OCI-LY1 (cell line): ENCODE data around the gene PRPSAP1.

Experiments
- H2AFZ ChIP-seq: fragments of 200-600 bp; sonication (generic), shearing (Covaris generic); 2 replicates; pipeline ENCODE4 v1.6.0; 2014; ENCODE audit warnings: antibody characterized with exemption, mild to moderate bottlenecking, low read length
- H3F3A ChIP-seq: fragments of 200-600 bp; sonication (generic), shearing (Covaris generic); 2 replicates; pipeline ENCODE4 v1.6.0; 2014; ENCODE audit warnings: mild to moderate bottlenecking, antibody characterized with exemption, low read length, moderate library complexity; ENCODE audit not compliant: insufficient read depth
- H3K27ac ChIP-seq: fragments of 200-600 bp; sonication (generic); 2 replicates; pipeline ENCODE4 v1.5.1; 2014; ENCODE audit warnings: low read length, mixed run types, mild to moderate bottlenecking, low read depth; ENCODE audit not compliant: poor library complexity, severe bottlenecking
- H3K27me3 ChIP-seq: fragments of 200-600 bp; sonication (generic); 2 replicates; pipeline ENCODE4 v1.6.0; 2014; ENCODE audit warnings: antibody characterized with exemption, mild to moderate bottlenecking, low read length, moderate library complexity; ENCODE audit not compliant: insufficient read depth
- H3K36me3 ChIP-seq: fragments of 200-600 bp; sonication (generic); 2 replicates; pipeline ENCODE4 v1.6.1; 2014; ENCODE audit warnings: mild to moderate bottlenecking, antibody characterized with exemption, low read length, moderate library complexity, mixed read lengths; ENCODE audit not compliant: insufficient read depth
- H3K4me1 ChIP-seq: fragments of 200-600 bp; sonication (generic); 2 replicates; pipeline ENCODE4 v1.5.1; 2014; ENCODE audit warnings: mild to moderate bottlenecking, low read length, moderate library complexity; ENCODE audit not compliant: insufficient read depth, severe bottlenecking
- H3K4me2 ChIP-seq: fragments of 200-600 bp; sonication (generic), shearing (Covaris generic); 2 replicates; pipeline ENCODE4 v1.6.1; 2014; ENCODE audit warnings: low read length
- H3K4me3 ChIP-seq: fragments of 200-600 bp; sonication (generic); 2 replicates; pipeline ENCODE4 v1.5.1; 2014; ENCODE audit warnings: low read length, low read depth, mild to moderate bottlenecking, mixed read lengths; ENCODE audit not compliant: poor library complexity, severe bottlenecking
- H3K79me2 ChIP-seq: fragments of 200-600 bp; shearing (Covaris generic); 2 replicates; pipeline ENCODE4 v1.6.1; 2016; ENCODE audit warnings: mixed run types, low read length, mixed read lengths; ENCODE audit not compliant: insufficient read depth
- H3K9ac ChIP-seq: fragments of 200-600 bp; sonication (generic), shearing (Covaris generic); 2 replicates; pipeline ENCODE4 v1.6.1; 2014; ENCODE audit warnings: mild to moderate bottlenecking, low read length, mixed read lengths
- H3K9me2 ChIP-seq: fragments of 200-600 bp; sonication (generic), shearing (Covaris generic); 2 replicates; pipeline ENCODE4 v1.6.1; 2014; ENCODE audit warnings: low read depth, mild to moderate bottlenecking, low read length, mixed read lengths
- H3K9me3 ChIP-seq: fragments of 200-600 bp; shearing (Covaris generic); 2 replicates; pipeline ENCODE4 v1.6.1; 2014; ENCODE audit warnings: low read length, mixed read lengths
- H4K20me1 ChIP-seq: fragments of 200-600 bp; sonication (generic), shearing (Covaris generic); 2 replicates; pipeline ENCODE4 v1.6.0; 2016; ENCODE audit warnings: mild to moderate bottlenecking, low read length; ENCODE audit not compliant: insufficient read depth
- EZH2 ChIP-seq: fragments of 200-600 bp; sonication (generic), shearing (Covaris generic); IDR thresholded peaks from 2 replicates; pipeline ENCODE4 v1.8.0; 2017; ENCODE audit warnings: borderline replicate concordance, mixed run types, mild to moderate bottlenecking, antibody characterized with exemption, low read length, moderate library complexity, mixed read lengths
- TF ChIP-seq, protein P1 (sequence below): fragments of 200-600 bp; sonication (generic), shearing (Covaris generic); IDR thresholded peaks from 2 replicates; pipeline ENCODE4 v1.5.1; 2017; ENCODE audit warnings: mild to moderate bottlenecking, antibody characterized with exemption, low read length, moderate library complexity, mixed read lengths

PRPSAP1 gene

DNA sequence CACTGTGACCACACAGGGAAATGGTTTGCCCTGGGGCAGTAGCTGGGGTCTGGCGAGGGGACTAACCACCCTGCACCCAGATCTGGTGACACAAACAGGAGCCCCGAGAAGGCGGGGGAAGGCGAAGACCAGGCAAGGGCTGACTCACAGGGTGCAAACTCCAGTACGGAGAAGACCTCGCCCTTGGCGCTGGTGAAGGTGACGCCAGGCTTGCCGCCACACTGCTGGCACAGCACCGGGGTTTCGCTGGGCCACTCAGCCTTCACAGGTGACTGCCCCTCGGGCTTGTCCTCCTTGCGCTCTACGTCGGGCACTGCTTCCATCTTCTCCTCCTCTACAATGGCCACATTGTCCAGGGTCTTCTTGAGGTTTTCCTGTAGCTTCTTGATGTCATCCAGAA is 42.3 kb upstream of the PRPSAP1 start:
- Histone ChIP-seq H3K4me3 (no peak overlapping the region), H4K20me1 (no peaks in the 10 kb centered on the region), H3K27me3 (no peaks in the 10 kb centered on the region), H3F3A (no peaks in the 10 kb centered on the region), H2AFZ (no peak overlapping the region), H3K36me3 (peaks cover 50% of the 10 kb centered on the region), H3K9ac (no peak overlapping the region), H3K27ac (no peak overlapping the region), H3K79me2 (no peaks in the 10 kb centered on the region), H3K9me3 (no peaks in the 10 kb centered on the region), H3K9me2 (no peaks in the 10 kb centered on the region), H3K4me1 (no peaks in the 10 kb centered on the region), H3K4me2 (no peak overlapping the region)
- no peak for TF ChIP-seq EZH2
- TF ChIP-seq, protein P1, sequence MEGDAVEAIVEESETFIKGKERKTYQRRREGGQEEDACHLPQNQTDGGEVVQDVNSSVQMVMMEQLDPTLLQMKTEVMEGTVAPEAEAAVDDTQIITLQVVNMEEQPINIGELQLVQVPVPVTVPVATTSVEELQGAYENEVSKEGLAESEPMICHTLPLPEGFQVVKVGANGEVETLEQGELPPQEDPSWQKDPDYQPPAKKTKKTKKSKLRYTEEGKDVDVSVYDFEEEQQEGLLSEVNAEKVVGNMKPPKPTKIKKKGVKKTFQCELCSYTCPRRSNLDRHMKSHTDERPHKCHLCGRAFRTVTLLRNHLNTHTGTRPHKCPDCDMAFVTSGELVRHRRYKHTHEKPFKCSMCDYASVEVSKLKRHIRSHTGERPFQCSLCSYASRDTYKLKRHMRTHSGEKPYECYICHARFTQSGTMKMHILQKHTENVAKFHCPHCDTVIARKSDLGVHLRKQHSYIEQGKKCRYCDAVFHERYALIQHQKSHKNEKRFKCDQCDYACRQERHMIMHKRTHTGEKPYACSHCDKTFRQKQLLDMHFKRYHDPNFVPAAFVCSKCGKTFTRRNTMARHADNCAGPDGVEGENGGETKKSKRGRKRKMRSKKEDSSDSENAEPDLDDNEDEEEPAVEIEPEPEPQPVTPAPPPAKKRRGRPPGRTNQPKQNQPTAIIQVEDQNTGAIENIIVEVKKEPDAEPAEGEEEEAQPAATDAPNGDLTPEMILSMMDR: no peak

DNA sequence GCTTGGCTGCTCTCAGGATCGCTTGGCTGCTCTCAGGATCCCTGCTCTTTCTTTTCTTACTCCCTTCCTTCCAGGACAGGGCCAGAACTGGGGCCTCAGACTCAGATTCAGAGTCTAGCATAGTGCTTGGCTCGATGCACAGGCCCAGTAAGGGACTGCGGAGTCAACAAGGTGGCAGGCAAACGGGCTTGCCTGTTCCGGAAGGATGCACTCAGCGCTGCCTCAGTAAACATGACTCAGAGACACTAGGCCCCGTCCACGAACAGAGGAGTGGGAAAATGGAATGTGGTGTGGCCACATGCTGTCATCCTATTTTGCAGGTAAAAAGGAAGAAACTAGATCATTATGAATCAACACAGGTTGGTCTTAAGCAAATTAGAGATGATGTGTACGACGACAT is 40.5 kb upstream of the PRPSAP1 start:
- H3K27me3 ChIP-seq: no peaks in the 10 kb centered on the region
- no peaks in the 10 kb centered on the region for H3K9me3 ChIP-seq
- no peaks in the 10 kb centered on the region for H3K79me2 ChIP-seq
- H3F3A ChIP-seq: no peaks in the 10 kb centered on the region
- no peak overlapping the region for H2AFZ ChIP-seq
- no peak overlapping the region for H3K27ac ChIP-seq
- no peaks in the 10 kb centered on the region for H3K4me1 ChIP-seq
- no peak overlapping the region for H3K4me3 ChIP-seq
- H3K36me3 ChIP-seq: peaks cover 32% of the 10 kb centered on the region
- H4K20me1 ChIP-seq: no peaks in the 10 kb centered on the region
- no peak for TF ChIP-seq EZH2
- TF ChIP-seq, protein P1: no peak
- no peak overlapping the region for H3K9ac ChIP-seq
- H3K9me2 ChIP-seq: no peaks in the 10 kb centered on the region
- H3K4me2 ChIP-seq: no peak overlapping the region

DNA sequence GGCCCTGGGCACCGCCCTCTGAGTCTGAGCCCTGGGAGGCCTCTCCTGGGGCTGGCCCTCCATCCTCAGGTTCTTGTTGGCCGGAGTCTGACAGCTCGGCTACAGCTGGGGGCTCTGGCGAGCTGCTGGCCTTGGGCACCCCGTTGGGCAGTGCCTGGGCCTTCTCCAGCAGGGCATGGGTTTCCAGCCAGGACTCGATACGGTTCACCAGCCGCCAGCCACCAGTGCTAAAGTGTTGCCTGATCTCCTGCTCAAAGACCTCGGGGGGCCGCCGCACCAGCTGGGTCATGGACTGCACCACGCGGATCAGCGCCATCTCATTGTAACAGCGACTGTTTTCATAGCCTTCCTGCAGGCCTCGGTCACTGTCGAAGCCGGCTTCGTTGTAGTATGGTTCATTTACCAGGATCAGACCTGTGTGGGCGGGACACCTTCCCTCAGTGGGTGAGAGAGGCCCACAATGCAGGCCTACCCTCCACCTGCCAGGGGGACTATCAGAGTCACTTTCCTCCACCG is 37.5 kb upstream of the PRPSAP1 start:
- H3K4me3 ChIP-seq: no peak overlapping the region
- H3K4me2 ChIP-seq: no peak overlapping the region
- H4K20me1 ChIP-seq: no peaks in the 10 kb centered on the region
- no peak overlapping the region for H2AFZ ChIP-seq
- no peak overlapping the region for H3K27ac ChIP-seq
- no peaks in the 10 kb centered on the region for H3F3A ChIP-seq
- H3K4me1 ChIP-seq: peaks cover 8% of the 10 kb centered on the region
- no peaks in the 10 kb centered on the region for H3K9me3 ChIP-seq
- H3K27me3 ChIP-seq: no peaks in the 10 kb centered on the region
- no peak overlapping the region for H3K9ac ChIP-seq
- no peaks in the 10 kb centered on the region for H3K9me2 ChIP-seq
- TF ChIP-seq, protein P1: no peak
- no peak for TF ChIP-seq EZH2
- H3K79me2 ChIP-seq: no peaks in the 10 kb centered on the region
- peaks cover 9% of the 10 kb centered on the region for H3K36me3 ChIP-seq
